Heart left ventricle (tissue), 13 donors: Measurements from ENCODE around the gene PIK3AP1.

ENCODE experiments used
- POLR2A ChIP-seq, 2 donors: fragments of 450-650 bp; IDR thresholded peaks; one replicate each; pipeline ENCODE4 v1.6.1; 2017; ENCODE audit warnings: antibody characterized with exemption in 2 of 2, mild to moderate bottlenecking in 2 of 2, moderate library complexity in 2 of 2
- TF ChIP-seq, protein P1 (sequence below), 12 donors: fragments of 200-600 bp; sonication (generic) in 4 of 12; IDR thresholded peaks; one replicate each; pipeline versions ENCODE4 v1.5.0 to v1.8.0; 2018 to 2022; ENCODE audit warnings: antibody characterized with exemption in 12 of 12, mild to moderate bottlenecking in 5 of 12
- donor health status: ischemic (EF 13 %, LVEDD 7.1; RV severe dilation, severe dysfunction).
- donor health status: DM: no; HTN: yes; CAD: no.
- donor health status: DM: no; HTN: no; CAD: no.
- donor health status: ischemic (EF 25% LVEDD 6.9; RV normal size, moderate dysfunction).
- donor health status: ischemic (EF 25% LVEDD 5.7; RV mildly dilated, moderate dysfunction).
- donor health status: ischemic (EF 35%, LVEDD 5.7; RV mildly dilated, moderate dysfunction).
- donor health status: nonischemic (EF 11% LVEDD 7.7; RV severe dilation, severe dysfunction).
- donor health status: DM: yes; HTN: yes; CAD: no.
- donor health status: PGD.
- donor health status: ischemic (EF 29% LVEDD 5.4; RV normal size, mild dysfunction).
- donor health status: nonischemic (EF 23%, LVEDD 6.1; RV moderate dilation, normal function).

- TF ChIP-seq, protein P1, sequence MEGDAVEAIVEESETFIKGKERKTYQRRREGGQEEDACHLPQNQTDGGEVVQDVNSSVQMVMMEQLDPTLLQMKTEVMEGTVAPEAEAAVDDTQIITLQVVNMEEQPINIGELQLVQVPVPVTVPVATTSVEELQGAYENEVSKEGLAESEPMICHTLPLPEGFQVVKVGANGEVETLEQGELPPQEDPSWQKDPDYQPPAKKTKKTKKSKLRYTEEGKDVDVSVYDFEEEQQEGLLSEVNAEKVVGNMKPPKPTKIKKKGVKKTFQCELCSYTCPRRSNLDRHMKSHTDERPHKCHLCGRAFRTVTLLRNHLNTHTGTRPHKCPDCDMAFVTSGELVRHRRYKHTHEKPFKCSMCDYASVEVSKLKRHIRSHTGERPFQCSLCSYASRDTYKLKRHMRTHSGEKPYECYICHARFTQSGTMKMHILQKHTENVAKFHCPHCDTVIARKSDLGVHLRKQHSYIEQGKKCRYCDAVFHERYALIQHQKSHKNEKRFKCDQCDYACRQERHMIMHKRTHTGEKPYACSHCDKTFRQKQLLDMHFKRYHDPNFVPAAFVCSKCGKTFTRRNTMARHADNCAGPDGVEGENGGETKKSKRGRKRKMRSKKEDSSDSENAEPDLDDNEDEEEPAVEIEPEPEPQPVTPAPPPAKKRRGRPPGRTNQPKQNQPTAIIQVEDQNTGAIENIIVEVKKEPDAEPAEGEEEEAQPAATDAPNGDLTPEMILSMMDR (IDR thresholded peaks at IDR 0.05): no peak
- TF ChIP-seq POLR2A (IDR thresholded peaks at IDR 0.05): no peak
Observed at GRCh38 chr10:96638696-96639095, 81.6 kb downstream of the PIK3AP1 start.
